ENCODE measurements around the gene SGCD.

GRCh38 chr5:156394642-156395305 is 67.8 kb downstream of the SGCD start:
- TF ChIP-seq CTCF (IDR thresholded peaks at IDR 0.05): no peak
- TF ChIP-seq POLR2A (IDR thresholded peaks at IDR 0.05): no peak

Data from uterus (tissue), 2 donors.